HG02759 (cell line): ENCODE measurements around the gene TYR.
"Not testable (repeated sequence)": the region's sequence is repeated elsewhere in the genome, so short reads cannot be mapped to it uniquely, and the experiment has no call there.

Source experiments
- ATAC-seq: cut with Tn5 transposase; IDR thresholded peaks from one replicate; pipeline ENCODE4 v1.9.1; 2021; ENCODE audit warnings: mild to moderate bottlenecking, moderate library complexity; ENCODE audit not compliant: unreplicated experiment

TYR gene

GRCh38 chr11:89267660-89268302 is 90.1 kb downstream of the TYR start:
- ATAC-seq = no peak

GRCh38 chr11:89272540-89273088 is 94.9 kb downstream of the TYR start:
- not testable (repeated sequence) for ATAC-seq

- ATAC-seq = not testable (repeated sequence)
Measured at GRCh38 chr11:89273220-89273619, 95.5 kb downstream of the TYR start.

GRCh38 chr11:89275966-89276365 is 98.3 kb downstream of the TYR start:
- ATAC-seq = no peak

GRCh38 chr11:89279176-89279575 is 101.5 kb downstream of the TYR start:
- ATAC-seq = no peak

GRCh38 chr11:89281032-89281677 is 103.5 kb downstream of the TYR start:
- not testable (repeated sequence) for ATAC-seq

- ATAC-seq = not testable (repeated sequence)
Measured at GRCh38 chr11:89286601-89287000, 108.9 kb downstream of the TYR start.

GRCh38 chr11:89288004-89288403 is 110.3 kb downstream of the TYR start:
- not testable (repeated sequence) for ATAC-seq

- ATAC-seq = no peak
Measured at GRCh38 chr11:89293965-89294679, 116.4 kb downstream of the TYR start.

- ATAC-seq = not testable (repeated sequence)
Measured at GRCh38 chr11:89295023-89295422, 117.3 kb downstream of the TYR start.

GRCh38 chr11:89303029-89303428 is 125.4 kb downstream of the TYR start:
- not testable (repeated sequence) for ATAC-seq

GRCh38 chr11:89308272-89308671 is 130.6 kb downstream of the TYR start:
- ATAC-seq = not testable (repeated sequence)

- not testable (repeated sequence) for ATAC-seq
Measured at GRCh38 chr11:89309321-89309985, 131.8 kb downstream of the TYR start.

GRCh38 chr11:89310607-89311006 is 132.9 kb downstream of the TYR start:
- not testable (repeated sequence) for ATAC-seq

- ATAC-seq = no peak
Measured at GRCh38 chr11:89321401-89321800, 143.7 kb downstream of the TYR start.

- no peak for ATAC-seq
Measured at GRCh38 chr11:89327885-89328284, 150.2 kb downstream of the TYR start.

- not testable (repeated sequence) for ATAC-seq
Measured at GRCh38 chr11:89331940-89332339, 154.3 kb downstream of the TYR start.

- ATAC-seq = not testable (repeated sequence)
Measured at GRCh38 chr11:89333704-89334103, 156.0 kb downstream of the TYR start.

- ATAC-seq = not testable (repeated sequence)
Measured at GRCh38 chr11:89337100-89337650, 159.5 kb downstream of the TYR start.

GRCh38 chr11:89338073-89338472 is 160.4 kb downstream of the TYR start:
- ATAC-seq = not testable (repeated sequence)

- ATAC-seq = not testable (repeated sequence)
Measured at GRCh38 chr11:89340450-89340849, 162.8 kb downstream of the TYR start.
